ENCODE measurements around the gene TMEM222. TPM values are rescaled to one million over a fixed set of nuclear protein-coding genes. Genes with fewer than 3 reads are reported as not detected.
A peak's percentile ranks its signal among the peaks of the same experiment; 100 is the strongest.

TMEM222 gene
- total RNA-seq, 2 experiments from 2014 or later, result 21.8 to 22.5 TPM

- H3K9me3 Mint-ChIP-seq, result no peaks in the 10 kb centered on the region
- peak; percentile 66 for ATAC-seq (ENCODE audit: poor library complexity)
- ChIA-PET CTCF (interaction anchor here (0.6 to 8.5 kb wide), 37 partner anchors 9 to 373 kb away, joined by 3 to 125 read pairs (median 3); partner anchors contain the start of genes MAP3K6, SYTL1 and WDTC1), POLR2A (interaction anchor here (0.6 to 1.8 kb wide), 5 partner anchors 26 to 436 kb away, joined by 3 to 4 read pairs (median 3); partner anchors contain the start of gene WDTC1)
- Histone ChIP-seq H3K9me3 (ENCODE audit: control insufficient read depth in 1 of 2, insufficient read depth in 1 of 2, low read length in 2 of 2) (no peaks in the 10 kb centered on the region), H3K36me3 (ENCODE audit: insufficient read depth, low read length) (peaks cover 78% of the 10 kb centered on the region), H3K27ac (ENCODE audit: low read depth in 1 of 2, low read length in 2 of 2) (no peak overlapping the region), H3K27me3 (ENCODE audit: control insufficient read depth in 1 of 2, insufficient read depth in 2 of 2, low read length in 2 of 2) (no peaks in the 10 kb centered on the region), H3K4me1 (ENCODE audit: insufficient read depth, low read length) (peaks cover 8% of the 10 kb centered on the region), H3K4me3 (ENCODE audit: low read length) (no peak overlapping the region)
- H3K27ac Mint-ChIP-seq, result no peak overlapping the region
- peaks cover 5% of the 10 kb centered on the region for H3K4me1 Mint-ChIP-seq (ENCODE audit: low read depth)
- DNase-seq, result peak; percentile 51 to 80 (median 60)
- peaks cover 88% of the 10 kb centered on the region for H3K36me3 Mint-ChIP-seq (ENCODE audit: low read depth)
- intact Hi-C loops (cut with DNase I, micrococcal nuclease), result loop anchor here in 1 of 2 experiments (1.0 to 5.0 kb wide), 2 partner anchors 98 to 365 kb away; no protein-coding TSS in a partner anchor
- TF ChIP-seq CTCF (IDR thresholded peaks at IDR 0.05), result peak; percentile 62
- no peak overlapping the region for H3K4me3 Mint-ChIP-seq
- no peaks in the 10 kb centered on the region for H3K27me3 Mint-ChIP-seq
Measured at GRCh38 chr1:27296773-27297291, 25.1 kb upstream of the TMEM222 start.

DNA sequence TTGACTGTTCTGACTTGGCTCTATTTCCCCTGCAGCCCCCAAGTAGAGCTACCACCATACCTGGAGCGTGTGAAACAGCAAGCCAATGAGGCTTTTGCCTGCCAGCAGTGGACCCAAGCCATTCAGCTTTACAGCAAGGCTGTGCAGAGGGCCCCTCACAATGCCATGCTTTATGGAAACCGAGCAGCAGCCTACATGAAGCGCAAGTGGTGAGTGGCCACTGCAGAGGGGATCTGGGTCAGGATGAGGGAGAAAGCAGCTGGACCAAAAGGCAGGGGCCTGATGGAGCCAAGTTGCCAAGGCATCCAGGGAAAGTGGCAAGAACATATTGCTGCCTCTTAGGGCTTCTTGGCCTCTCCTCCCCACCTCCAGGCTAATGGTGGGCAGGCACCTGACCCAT is 24.1 kb upstream of the TMEM222 start:
- intact Hi-C loops (cut with DNase I, micrococcal nuclease), result loop anchor here in 1 of 2 experiments (1.0 to 5.0 kb wide), 2 partner anchors 97 to 364 kb away; no protein-coding TSS in a partner anchor
- DNase-seq (no peak), ATAC-seq (ENCODE audit: poor library complexity) (no peak)
- H3K4me1 Mint-ChIP-seq (ENCODE audit: low read depth), result peaks cover 5% of the 10 kb centered on the region
- H3K36me3 ChIP-seq (ENCODE audit: insufficient read depth, low read length), result peaks cover 79% of the 10 kb centered on the region
- H3K4me3 Mint-ChIP-seq, result no peak overlapping the region
- H3K36me3 Mint-ChIP-seq (ENCODE audit: low read depth), result peaks cover 91% of the 10 kb centered on the region
- no peak for TF ChIP-seq CTCF (IDR thresholded peaks at IDR 0.05)
- H3K27ac Mint-ChIP-seq, result no peak overlapping the region
- no peaks in the 10 kb centered on the region for H3K27me3 ChIP-seq (ENCODE audit: control insufficient read depth in 1 of 2, insufficient read depth in 2 of 2, low read length in 2 of 2)
- ChIA-PET CTCF (interaction anchor here (0.6 to 8.5 kb wide), 8 partner anchors 10 to 372 kb away, joined by 3 to 125 read pairs (median 4); partner anchors contain the start of gene MAP3K6), POLR2A (interaction anchor here (1.8 kb wide), 1 partner anchor 25 kb away, joined by 4 read pairs; no protein-coding TSS in a partner anchor)
- no peak overlapping the region for H3K4me3 ChIP-seq (ENCODE audit: low read length)
- H3K27me3 Mint-ChIP-seq, result no peaks in the 10 kb centered on the region
- no peaks in the 10 kb centered on the region for H3K9me3 Mint-ChIP-seq
- peaks cover 8% of the 10 kb centered on the region for H3K4me1 ChIP-seq (ENCODE audit: insufficient read depth, low read length)
- no peaks in the 10 kb centered on the region for H3K9me3 ChIP-seq (ENCODE audit: control insufficient read depth in 1 of 2, insufficient read depth in 1 of 2, low read length in 2 of 2)
- H3K27ac ChIP-seq (ENCODE audit: low read depth in 1 of 2, low read length in 2 of 2), result no peak overlapping the region

- Histone ChIP-seq H3K4me3 (ENCODE audit: low read length) (no peak overlapping the region), H3K27ac (ENCODE audit: low read depth in 1 of 2, low read length in 2 of 2) (no peak overlapping the region), H3K36me3 (ENCODE audit: insufficient read depth, low read length) (peaks cover 81% of the 10 kb centered on the region), H3K9me3 (ENCODE audit: control insufficient read depth in 1 of 2, insufficient read depth in 1 of 2, low read length in 2 of 2) (no peaks in the 10 kb centered on the region), H3K27me3 (ENCODE audit: control insufficient read depth in 1 of 2, insufficient read depth in 2 of 2, low read length in 2 of 2) (no peaks in the 10 kb centered on the region), H3K4me1 (ENCODE audit: insufficient read depth, low read length) (peaks cover 8% of the 10 kb centered on the region)
- DNase-seq, result no peak
- CTCF ChIA-PET, result interaction anchor here (0.9 to 8.5 kb wide), 3 partner anchors 34 to 258 kb away, joined by 3 to 125 read pairs (median 4); no protein-coding TSS in a partner anchor
- intact Hi-C loops (cut with DNase I, micrococcal nuclease), result loop anchor here in 1 of 2 experiments (5.0 kb wide), 1 partner anchor 363 kb away; no protein-coding TSS in a partner anchor
- H3K36me3 Mint-ChIP-seq (ENCODE audit: low read depth), result peaks cover 87% of the 10 kb centered on the region
- no peak for TF ChIP-seq CTCF (IDR thresholded peaks at IDR 0.05)
- H3K27ac Mint-ChIP-seq, result no peak overlapping the region
- H3K27me3 Mint-ChIP-seq, result no peaks in the 10 kb centered on the region
- POLR2A ChIA-PET, result no interaction called here
- no peaks in the 10 kb centered on the region for H3K9me3 Mint-ChIP-seq
- no peak overlapping the region for H3K4me3 Mint-ChIP-seq
- H3K4me1 Mint-ChIP-seq (ENCODE audit: low read depth), result peaks cover 5% of the 10 kb centered on the region
- ATAC-seq (ENCODE audit: poor library complexity), result no peak
Measured at GRCh38 chr1:27298632-27299384, 23.2 kb upstream of the TMEM222 start.
